Activated T-helper 17 cell treated with anti-CD3 and anti-CD28 coated beads, Interleukin-2, amount 50 U/mL, for 72 hours (primary cell): ENCODE data around the gene PRRX2. TPM values are rescaled to one million over a fixed set of nuclear protein-coding genes. Genes with fewer than 3 reads are reported as not detected.
"Not testable (repeated sequence)": the region's sequence is repeated elsewhere in the genome, so short reads cannot be mapped to it uniquely, and the experiment has no call there.

Experiments
- ATAC-seq: fragments of 150-1000 bp; cut with Tn5 transposase; replicated peaks from 2 replicates; pipeline ENCODE4 v1.10.0; 2021; ENCODE audit warnings: mild to moderate bottlenecking, moderate library complexity
- H3K27ac Mint-ChIP-seq: one replicate; pipeline ENCODE4 v1.8.0; 2022; ENCODE audit warnings: mixed read lengths
- H3K27me3 Mint-ChIP-seq: one replicate; pipeline ENCODE4 v1.8.0; 2022; ENCODE audit warnings: mixed read lengths
- H3K36me3 Mint-ChIP-seq: one replicate; pipeline ENCODE4 v1.8.0; 2022; ENCODE audit warnings: low read depth, mild to moderate bottlenecking, mixed read lengths
- H3K4me1 Mint-ChIP-seq: one replicate; pipeline ENCODE4 v1.8.0; 2022; ENCODE audit warnings: mixed read lengths
- H3K4me3 Mint-ChIP-seq: one replicate; pipeline ENCODE4 v1.8.0; 2022; ENCODE audit warnings: mild to moderate bottlenecking, mixed read lengths
- H3K9me3 Mint-ChIP-seq: one replicate; pipeline ENCODE4 v1.8.0; 2022; ENCODE audit warnings: mixed read lengths
- total RNA-seq, 2 donors: library from RNA; stranded (reverse); gene quantifications; one replicate each; pipeline ENCODE4 v1.2.3, GENCODE V29; 2022

Gene PRRX2
- total RNA-seq, 2 donors from 2014 or later, result 0.32 TPM; not detected in 1

- H3K4me1 Mint-ChIP-seq, result no peaks in the 10 kb centered on the region
- H3K27me3 Mint-ChIP-seq, result no peaks in the 10 kb centered on the region
- no peak for ATAC-seq
Observed at GRCh38 chr9:129655154-129655553, 10.3 kb upstream of the PRRX2 start.

GRCh38 chr9:129655696-129656095 is 9.8 kb upstream of the PRRX2 start:
- Mint-ChIP-seq H3K27ac (no peak overlapping the region), H3K4me3 (no peak overlapping the region), H3K9me3 (no peaks in the 10 kb centered on the region), H3K4me1 (no peaks in the 10 kb centered on the region), H3K36me3 (no peaks in the 10 kb centered on the region), H3K27me3 (no peaks in the 10 kb centered on the region)
- ATAC-seq, result no peak

More at GRCh38 chr9:129655154-129655553, 10.3 kb upstream of the PRRX2 start:
- Mint-ChIP-seq H3K9me3 (no peaks in the 10 kb centered on the region), H3K27ac (no peak overlapping the region), H3K4me3 (no peak overlapping the region), H3K36me3 (no peaks in the 10 kb centered on the region)

GRCh38 chr9:129656795-129657390 is 8.6 kb upstream of the PRRX2 start:
- ATAC-seq, result peak; percentile 79
- no peaks in the 10 kb centered on the region for H3K9me3 Mint-ChIP-seq

GRCh38 chr9:129661029-129661428 is 4.4 kb upstream of the PRRX2 start:
- no peaks in the 10 kb centered on the region for H3K36me3 Mint-ChIP-seq
- H3K4me1 Mint-ChIP-seq, result no peaks in the 10 kb centered on the region

More at GRCh38 chr9:129656795-129657390, 8.6 kb upstream of the PRRX2 start:
- peaks cover 3% of the 10 kb centered on the region for H3K27me3 Mint-ChIP-seq
- no peak overlapping the region for H3K27ac Mint-ChIP-seq
- no peaks in the 10 kb centered on the region for H3K4me1 Mint-ChIP-seq
- H3K4me3 Mint-ChIP-seq, result no peak overlapping the region
- no peaks in the 10 kb centered on the region for H3K36me3 Mint-ChIP-seq

GRCh38 chr9:129662239-129662638 is 3.2 kb upstream of the PRRX2 start:
- not testable (repeated sequence) for H3K27me3 Mint-ChIP-seq, H3K27ac Mint-ChIP-seq, ATAC-seq

More at GRCh38 chr9:129661029-129661428, 4.4 kb upstream of the PRRX2 start:
- H3K27me3 Mint-ChIP-seq, result peaks cover 6% of the 10 kb centered on the region
- no peak overlapping the region for H3K27ac Mint-ChIP-seq
- H3K9me3 Mint-ChIP-seq, result no peaks in the 10 kb centered on the region
- H3K4me3 Mint-ChIP-seq, result no peak overlapping the region
- no peak for ATAC-seq

GRCh38 chr9:129664746-129665388 is 580 bp upstream of the PRRX2 start:
- no peak overlapping the region for H3K27ac Mint-ChIP-seq
- peak overlapping the region; percentile 54 for H3K4me3 Mint-ChIP-seq
- no peaks in the 10 kb centered on the region for H3K9me3 Mint-ChIP-seq
- H3K27me3 Mint-ChIP-seq, result peaks cover 10% of the 10 kb centered on the region
- no peak for ATAC-seq
- H3K4me1 Mint-ChIP-seq, result no peaks in the 10 kb centered on the region
- no peaks in the 10 kb centered on the region for H3K36me3 Mint-ChIP-seq

More at GRCh38 chr9:129662239-129662638, 3.2 kb upstream of the PRRX2 start:
- not testable (repeated sequence) for H3K9me3 Mint-ChIP-seq, H3K4me3 Mint-ChIP-seq, H3K36me3 Mint-ChIP-seq, H3K4me1 Mint-ChIP-seq

- Mint-ChIP-seq H3K9me3 (no peaks in the 10 kb centered on the region), H3K4me1 (no peaks in the 10 kb centered on the region), H3K27me3 (peaks cover 8% of the 10 kb centered on the region), H3K4me3 (no peak overlapping the region), H3K27ac (no peak overlapping the region), H3K36me3 (no peaks in the 10 kb centered on the region)
- peak; percentile 44 for ATAC-seq
Observed at GRCh38 chr9:129665814-129666520, 520 bp downstream of the PRRX2 start.

GRCh38 chr9:129666575-129666974 is 1.1 kb downstream of the PRRX2 start:
- H3K4me3 Mint-ChIP-seq, result no peak overlapping the region
- no peaks in the 10 kb centered on the region for H3K36me3 Mint-ChIP-seq
- H3K27ac Mint-ChIP-seq, result no peak overlapping the region
- peaks cover 7% of the 10 kb centered on the region for H3K27me3 Mint-ChIP-seq
- ATAC-seq, result no peak
- no peaks in the 10 kb centered on the region for H3K4me1 Mint-ChIP-seq
- H3K9me3 Mint-ChIP-seq, result no peaks in the 10 kb centered on the region

- ATAC-seq, result no peak
Observed at GRCh38 chr9:129667378-129667777, 1.9 kb downstream of the PRRX2 start.

GRCh38 chr9:129667850-129668249 is 2.4 kb downstream of the PRRX2 start:
- H3K36me3 Mint-ChIP-seq, result no peaks in the 10 kb centered on the region
- no peak for ATAC-seq
- no peak overlapping the region for H3K27ac Mint-ChIP-seq
- no peak overlapping the region for H3K4me3 Mint-ChIP-seq
- no peaks in the 10 kb centered on the region for H3K9me3 Mint-ChIP-seq
- H3K4me1 Mint-ChIP-seq, result no peaks in the 10 kb centered on the region
- H3K27me3 Mint-ChIP-seq, result peaks cover 7% of the 10 kb centered on the region

More at GRCh38 chr9:129667378-129667777, 1.9 kb downstream of the PRRX2 start:
- Mint-ChIP-seq H3K36me3 (no peaks in the 10 kb centered on the region), H3K27ac (no peak overlapping the region), H3K9me3 (no peaks in the 10 kb centered on the region), H3K4me1 (no peaks in the 10 kb centered on the region), H3K27me3 (peaks cover 7% of the 10 kb centered on the region), H3K4me3 (no peak overlapping the region)

- H3K4me3 Mint-ChIP-seq, result no peak overlapping the region
- no peaks in the 10 kb centered on the region for H3K36me3 Mint-ChIP-seq
- ATAC-seq, result no peak
- no peak overlapping the region for H3K27ac Mint-ChIP-seq
- H3K4me1 Mint-ChIP-seq, result no peaks in the 10 kb centered on the region
- peaks cover 7% of the 10 kb centered on the region for H3K27me3 Mint-ChIP-seq
- no peaks in the 10 kb centered on the region for H3K9me3 Mint-ChIP-seq
Observed at GRCh38 chr9:129669141-129669718, 3.8 kb downstream of the PRRX2 start.

GRCh38 chr9:129669946-129670345 is 4.5 kb downstream of the PRRX2 start:
- H3K36me3 Mint-ChIP-seq, result no peaks in the 10 kb centered on the region
- no peaks in the 10 kb centered on the region for H3K9me3 Mint-ChIP-seq
- peaks cover 4% of the 10 kb centered on the region for H3K27me3 Mint-ChIP-seq
- H3K27ac Mint-ChIP-seq, result no peak overlapping the region
- H3K4me3 Mint-ChIP-seq, result no peak overlapping the region
- no peak for ATAC-seq
- H3K4me1 Mint-ChIP-seq, result no peaks in the 10 kb centered on the region

- no peak overlapping the region for H3K27ac Mint-ChIP-seq
- no peak for ATAC-seq
Observed at GRCh38 chr9:129671065-129671464, 5.6 kb downstream of the PRRX2 start.

GRCh38 chr9:129671519-129671918 is 6.1 kb downstream of the PRRX2 start:
- Mint-ChIP-seq H3K9me3 (no peaks in the 10 kb centered on the region), H3K27ac (no peak overlapping the region), H3K4me1 (no peaks in the 10 kb centered on the region), H3K27me3 (peaks cover 4% of the 10 kb centered on the region), H3K4me3 (no peak overlapping the region), H3K36me3 (no peaks in the 10 kb centered on the region)
- ATAC-seq, result peak; percentile 51

More at GRCh38 chr9:129671065-129671464, 5.6 kb downstream of the PRRX2 start:
- Mint-ChIP-seq H3K4me3 (no peak overlapping the region), H3K27me3 (peaks cover 4% of the 10 kb centered on the region), H3K4me1 (no peaks in the 10 kb centered on the region), H3K36me3 (no peaks in the 10 kb centered on the region), H3K9me3 (no peaks in the 10 kb centered on the region)
